PFSK-1 (cell line): Measurements from ENCODE around the gene PAXX.

Experiments
- FOXP2 ChIP-seq: optimal IDR thresholded peaks from 2 replicates; pipeline ENCODE3; 2011; ENCODE audit warnings: borderline replicate concordance, control low read depth, inconsistent platforms; ENCODE audit not compliant: insufficient read depth; ENCODE audit errors: extremely low read length, extremely low read depth
- POLR2AphosphoS5 ChIP-seq: IDR thresholded peaks from 2 replicates; pipeline ENCODE4 v1.6.1; 2012; ENCODE audit warnings: low read depth, mild to moderate bottlenecking, control low read depth, low read length, moderate library complexity
- REST ChIP-seq, 2 experiments: IDR thresholded peaks; 2 replicates each; pipeline versions ENCODE4 v1.6.1 to v1.8.0; 2011 to 2012; ENCODE audit warnings: low read depth in 2 of 2, low read length in 2 of 2, control low read depth in 1 of 2, inconsistent platforms in 1 of 2, mild to moderate bottlenecking in 1 of 2, moderate library complexity in 1 of 2; ENCODE audit not compliant: insufficient read depth in 1 of 2
- SIN3A ChIP-seq: IDR thresholded peaks from 2 replicates; pipeline ENCODE4 v1.6.1; 2012; ENCODE audit warnings: mild to moderate bottlenecking, low read length, moderate library complexity, borderline replicate concordance; ENCODE audit not compliant: insufficient read depth
- TAF1 ChIP-seq: IDR thresholded peaks from 2 replicates; pipeline ENCODE4 v1.6.1; 2012; ENCODE audit warnings: low read length, control low read depth, borderline replicate concordance; ENCODE audit not compliant: insufficient read depth

The PAXX gene

GRCh38 chr9:137039611-137040366 lies 47.6 kb downstream of the PAXX start:
- no peak for TF ChIP-seq REST (IDR thresholded peaks at IDR 0.05; ENCODE audit: insufficient read depth in 1 of 2, low read depth in 2 of 2, low read length in 2 of 2)
- no peak for TF ChIP-seq FOXP2
- no peak for TF ChIP-seq SIN3A
- no peak for TF ChIP-seq TAF1
- TF ChIP-seq POLR2AphosphoS5: no peak

GRCh38 chr9:137040568-137040967 lies 48.3 kb downstream of the PAXX start:
- no peak for TF ChIP-seq SIN3A
- TF ChIP-seq FOXP2: no peak
- no peak for TF ChIP-seq POLR2AphosphoS5
- no peak for TF ChIP-seq TAF1
- TF ChIP-seq REST (IDR thresholded peaks at IDR 0.05; ENCODE audit: insufficient read depth in 1 of 2, low read depth in 2 of 2, low read length in 2 of 2): no peak

GRCh38 chr9:137041124-137041523 lies 48.9 kb downstream of the PAXX start:
- TF ChIP-seq POLR2AphosphoS5 (peak; percentile 37; the same call in 1 of the 2 replicates), FOXP2 (no peak), TAF1 (peak; percentile 28; the same call in 1 of the 2 replicates), SIN3A (no peak)

- TF ChIP-seq SIN3A (no peak), REST (IDR thresholded peaks at IDR 0.05; ENCODE audit: insufficient read depth in 1 of 2, low read depth in 2 of 2, low read length in 2 of 2) (no peak), FOXP2 (no peak), POLR2AphosphoS5 (no peak), TAF1 (no peak)
These were observed 50.8 kb downstream of the PAXX start for GRCh38 chr9:137042751-137043727.
